ENCODE measurements around the gene ATP2B2.

DNA sequence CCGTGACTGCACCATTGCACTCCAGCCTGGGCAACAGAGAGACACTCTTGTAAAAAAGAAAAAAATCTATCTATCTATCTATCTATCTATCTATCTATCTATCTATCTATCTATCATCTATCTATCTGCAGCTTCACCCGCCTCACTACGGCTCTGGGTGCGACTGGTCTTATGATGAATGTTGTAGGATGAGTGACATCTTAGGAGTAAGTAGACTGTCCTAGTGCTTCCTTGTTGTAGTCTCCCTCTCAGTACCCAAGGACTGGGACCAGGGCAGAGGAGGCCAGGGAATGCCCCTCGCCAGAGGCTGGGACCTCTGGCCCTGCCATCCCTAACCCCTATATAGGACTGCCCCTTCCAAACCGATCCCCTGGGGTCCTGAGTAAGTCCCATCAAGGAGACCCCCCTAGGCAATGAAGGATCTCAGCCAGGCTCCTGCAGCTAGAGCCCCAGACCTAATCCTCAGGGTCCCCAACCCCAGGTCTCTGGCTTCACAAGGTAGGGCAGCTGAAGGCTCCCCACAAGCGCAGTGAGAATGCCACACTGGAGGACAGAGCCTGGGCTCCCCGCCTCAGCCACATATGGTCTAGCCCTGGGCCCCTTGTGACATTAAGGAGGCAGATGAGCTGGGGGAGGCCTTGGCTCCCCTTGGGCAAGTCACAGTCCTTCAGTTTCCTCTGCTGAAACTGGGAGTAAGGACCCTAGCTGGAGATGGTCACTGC, 183.6 kb downstream of the ATP2B2 start:
- TF ChIP-seq POLR2A (IDR thresholded peaks at IDR 0.05) = no peak
- TF ChIP-seq, protein P1, sequence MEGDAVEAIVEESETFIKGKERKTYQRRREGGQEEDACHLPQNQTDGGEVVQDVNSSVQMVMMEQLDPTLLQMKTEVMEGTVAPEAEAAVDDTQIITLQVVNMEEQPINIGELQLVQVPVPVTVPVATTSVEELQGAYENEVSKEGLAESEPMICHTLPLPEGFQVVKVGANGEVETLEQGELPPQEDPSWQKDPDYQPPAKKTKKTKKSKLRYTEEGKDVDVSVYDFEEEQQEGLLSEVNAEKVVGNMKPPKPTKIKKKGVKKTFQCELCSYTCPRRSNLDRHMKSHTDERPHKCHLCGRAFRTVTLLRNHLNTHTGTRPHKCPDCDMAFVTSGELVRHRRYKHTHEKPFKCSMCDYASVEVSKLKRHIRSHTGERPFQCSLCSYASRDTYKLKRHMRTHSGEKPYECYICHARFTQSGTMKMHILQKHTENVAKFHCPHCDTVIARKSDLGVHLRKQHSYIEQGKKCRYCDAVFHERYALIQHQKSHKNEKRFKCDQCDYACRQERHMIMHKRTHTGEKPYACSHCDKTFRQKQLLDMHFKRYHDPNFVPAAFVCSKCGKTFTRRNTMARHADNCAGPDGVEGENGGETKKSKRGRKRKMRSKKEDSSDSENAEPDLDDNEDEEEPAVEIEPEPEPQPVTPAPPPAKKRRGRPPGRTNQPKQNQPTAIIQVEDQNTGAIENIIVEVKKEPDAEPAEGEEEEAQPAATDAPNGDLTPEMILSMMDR (IDR thresholded peaks at IDR 0.05 in 4 of 5, conservative IDR thresholded peaks at IDR 0.05 in 1 of 5) = no peak
